ENCODE data around the gene RELN. TPM values are rescaled to one million over a fixed set of nuclear protein-coding genes. Genes with fewer than 3 reads are reported as not detected.

The RELN gene
- total and polyA plus RNA-seq, 2 of the 13 experiments (the other 11 are each of a cell fraction or from before 2014, with no cell fraction given): 315 to 332 TPM

DNA sequence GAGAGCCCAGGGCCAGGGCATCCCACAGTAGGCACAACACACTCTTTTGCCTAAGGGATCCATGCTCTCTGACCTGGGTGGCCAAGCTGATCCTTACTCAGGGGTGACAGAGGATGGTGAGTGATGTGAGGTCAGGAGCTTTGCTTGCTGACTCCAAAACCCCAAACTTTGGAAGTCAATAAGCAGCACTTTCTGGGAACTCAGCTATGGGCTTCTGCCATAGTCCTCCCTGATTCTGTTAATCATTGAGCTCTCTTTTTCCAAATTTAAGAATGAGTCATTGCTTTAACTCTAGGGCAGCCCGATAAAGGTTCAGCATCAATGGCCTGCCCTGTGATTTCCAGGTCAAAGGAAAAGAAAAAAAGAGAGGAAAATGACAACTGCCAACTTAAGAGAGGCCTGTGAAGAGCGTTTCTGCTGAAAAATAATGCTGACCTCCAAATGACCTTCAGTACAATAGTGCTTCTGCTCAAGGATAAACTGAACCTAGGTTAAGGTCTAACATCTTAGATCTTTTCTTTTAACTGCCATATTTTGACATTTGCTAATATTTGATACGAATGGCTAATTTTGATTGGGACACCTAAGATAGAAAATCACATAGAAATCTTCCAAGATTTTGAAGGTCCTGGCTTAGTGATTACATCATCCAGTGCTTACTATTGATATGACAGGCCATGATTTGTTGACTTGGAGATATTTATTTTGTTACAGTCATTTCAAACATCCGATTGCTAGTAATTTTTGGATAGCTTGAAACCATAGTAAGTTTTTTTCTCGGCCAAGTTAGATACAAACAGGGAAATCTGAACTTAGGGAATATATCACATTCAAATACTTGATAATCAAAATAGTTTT, 20.8 kb upstream of the RELN start (continued):
- TF ChIP-seq NR2F6 (IDR thresholded peaks at IDR 0.05) (peak; percentile 75; the same call in 1 of the 2 replicates), NR2F6 (CRISPR knock-in tag; IDR thresholded peaks at IDR 0.05) (0 out of 2 replicates have a peak, but pooled peaks have one; percentile 38), SIX1 (CRISPR knock-in tag; IDR thresholded peaks at IDR 0.05; ENCODE audit: borderline replicate concordance) (no peak), ZNF468 (CRISPR knock-in tag; IDR thresholded peaks at IDR 0.05) (no peak), SALL1 (CRISPR knock-in tag; IDR thresholded peaks at IDR 0.05) (no peak; the same call in 1 of the 2 replicates), BRD4 (CRISPR knock-in tag; IDR thresholded peaks at IDR 0.05) (no peak), PAWR (CRISPR knock-in tag; IDR thresholded peaks at IDR 0.05; ENCODE audit: borderline replicate concordance) (no peak), MED1 (CRISPR knock-in tag; IDR thresholded peaks at IDR 0.05) (peak; percentile 23; the same call in 1 of the 2 replicates), MBNL3 (CRISPR knock-in tag; conservative IDR thresholded peaks at IDR 0.05) (no peak), ATF7-NPFF (CRISPR knock-in tag; IDR thresholded peaks at IDR 0.05; ENCODE audit: low read depth) (no peak), SP1 (IDR thresholded peaks at IDR 0.05) (no peak), SP1 (CRISPR knock-in tag; IDR thresholded peaks at IDR 0.05) (no peak), KLF6 (CRISPR knock-in tag; IDR thresholded peaks at IDR 0.05) (no peak), CCAR2 (optimal IDR thresholded peaks at IDR 0.05; ENCODE audit: low read depth, low read length) (no peak), U2AF2 (IDR thresholded peaks at IDR 0.05; ENCODE audit: low read depth, low read length) (no peak), TARDBP (CRISPR knock-in tag; IDR thresholded peaks at IDR 0.05) (no peak), ZNF556 (CRISPR knock-in tag; IDR thresholded peaks at IDR 0.05; ENCODE audit: borderline replicate concordance) (no peak), RBFOX2 (IDR thresholded peaks at IDR 0.05; ENCODE audit: low read depth, low read length) (no peak), ZNF136 (CRISPR knock-in tag; IDR thresholded peaks at IDR 0.05; ENCODE audit: low read depth) (no peak), SMARCE1 (IDR thresholded peaks at IDR 0.05; ENCODE audit: borderline replicate concordance) (no peak), KAT8 (CRISPR knock-in tag; IDR thresholded peaks at IDR 0.05) (peak; percentile 51; the same call in 1 of the 2 replicates)
- TF ChIP-seq, protein P1, sequence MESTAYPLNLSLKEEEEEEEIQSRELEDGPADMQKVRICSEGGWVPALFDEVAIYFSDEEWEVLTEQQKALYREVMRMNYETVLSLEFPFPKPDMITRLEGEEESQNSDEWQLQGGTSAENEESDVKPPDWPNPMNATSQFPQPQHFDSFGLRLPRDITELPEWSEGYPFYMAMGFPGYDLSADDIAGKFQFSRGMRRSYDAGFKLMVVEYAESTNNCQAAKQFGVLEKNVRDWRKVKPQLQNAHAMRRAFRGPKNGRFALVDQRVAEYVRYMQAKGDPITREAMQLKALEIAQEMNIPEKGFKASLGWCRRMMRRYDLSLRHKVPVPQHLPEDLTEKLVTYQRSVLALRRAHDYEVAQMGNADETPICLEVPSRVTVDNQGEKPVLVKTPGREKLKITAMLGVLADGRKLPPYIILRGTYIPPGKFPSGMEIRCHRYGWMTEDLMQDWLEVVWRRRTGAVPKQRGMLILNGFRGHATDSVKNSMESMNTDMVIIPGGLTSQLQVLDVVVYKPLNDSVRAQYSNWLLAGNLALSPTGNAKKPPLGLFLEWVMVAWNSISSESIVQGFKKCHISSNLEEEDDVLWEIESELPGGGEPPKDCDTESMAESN (CRISPR knock-in tag; conservative IDR thresholded peaks at IDR 0.05): no peak
- TF ChIP-seq, protein P2, sequence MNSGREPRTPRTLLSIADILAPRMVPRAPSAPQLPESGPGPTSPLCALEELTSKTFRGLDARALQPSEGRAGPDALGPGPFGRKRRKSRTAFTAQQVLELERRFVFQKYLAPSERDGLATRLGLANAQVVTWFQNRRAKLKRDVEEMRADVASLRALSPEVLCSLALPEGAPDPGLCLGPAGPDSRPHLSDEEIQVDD (CRISPR knock-in tag; IDR thresholded peaks at IDR 0.05; ENCODE audit: borderline replicate concordance): no peak
- TF ChIP-seq, protein P3, sequence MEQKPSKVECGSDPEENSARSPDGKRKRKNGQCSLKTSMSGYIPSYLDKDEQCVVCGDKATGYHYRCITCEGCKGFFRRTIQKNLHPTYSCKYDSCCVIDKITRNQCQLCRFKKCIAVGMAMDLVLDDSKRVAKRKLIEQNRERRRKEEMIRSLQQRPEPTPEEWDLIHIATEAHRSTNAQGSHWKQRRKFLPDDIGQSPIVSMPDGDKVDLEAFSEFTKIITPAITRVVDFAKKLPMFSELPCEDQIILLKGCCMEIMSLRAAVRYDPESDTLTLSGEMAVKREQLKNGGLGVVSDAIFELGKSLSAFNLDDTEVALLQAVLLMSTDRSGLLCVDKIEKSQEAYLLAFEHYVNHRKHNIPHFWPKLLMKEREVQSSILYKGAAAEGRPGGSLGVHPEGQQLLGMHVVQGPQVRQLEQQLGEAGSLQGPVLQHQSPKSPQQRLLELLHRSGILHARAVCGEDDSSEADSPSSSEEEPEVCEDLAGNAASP (CRISPR knock-in tag; IDR thresholded peaks at IDR 0.05; ENCODE audit: borderline replicate concordance): no peak; the same call in 1 of the 2 replicates
- TF ChIP-seq, protein P4, sequence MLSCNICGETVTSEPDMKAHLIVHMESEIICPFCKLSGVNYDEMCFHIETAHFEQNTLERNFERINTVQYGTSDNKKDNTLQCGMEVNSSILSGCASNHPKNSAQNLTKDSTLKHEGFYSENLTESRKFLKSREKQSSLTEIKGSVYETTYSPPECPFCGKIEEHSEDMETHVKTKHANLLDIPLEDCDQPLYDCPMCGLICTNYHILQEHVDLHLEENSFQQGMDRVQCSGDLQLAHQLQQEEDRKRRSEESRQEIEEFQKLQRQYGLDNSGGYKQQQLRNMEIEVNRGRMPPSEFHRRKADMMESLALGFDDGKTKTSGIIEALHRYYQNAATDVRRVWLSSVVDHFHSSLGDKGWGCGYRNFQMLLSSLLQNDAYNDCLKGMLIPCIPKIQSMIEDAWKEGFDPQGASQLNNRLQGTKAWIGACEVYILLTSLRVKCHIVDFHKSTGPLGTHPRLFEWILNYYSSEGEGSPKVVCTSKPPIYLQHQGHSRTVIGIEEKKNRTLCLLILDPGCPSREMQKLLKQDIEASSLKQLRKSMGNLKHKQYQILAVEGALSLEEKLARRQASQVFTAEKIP (CRISPR knock-in tag; IDR thresholded peaks at IDR 0.05; ENCODE audit: borderline replicate concordance): no peak
